CD4-positive, CD25-positive, alpha-beta regulatory T cell (primary cell): Measurements from ENCODE around the gene HS6ST1. TPM values are rescaled to one million over a fixed set of nuclear protein-coding genes. Genes with fewer than 3 reads are reported as not detected.

Experiments
- ATAC-seq, 2 donors: fragments of 150-1000 bp; cut with Tn5 transposase; one replicate each; pipeline ENCODE4 v1.10.0; 2021; ENCODE audit warnings: low read depth in 2 of 2, moderate number of reproducible peaks in 2 of 2, moderate library complexity in 1 of 2
- DNase-seq, 3 donors: peaks; one replicate each; pipeline versions ENCODE4 v3.0.0 to v3.0.0-alpha.2; 2012 to 2022; ENCODE audit warnings: mixed read lengths in 1 of 3
- H3K27ac ChIP-seq: one replicate; pipeline ENCODE4 v1.7.0; 2013; ENCODE audit warnings: mild to moderate bottlenecking, low read length; ENCODE audit not compliant: insufficient read depth, poor library complexity, severe bottlenecking
- H3K27me3 ChIP-seq: one replicate; pipeline ENCODE4 v1.7.0; 2013; ENCODE audit warnings: low read length; ENCODE audit not compliant: control insufficient read depth, insufficient read depth
- H3K36me3 ChIP-seq: one replicate; pipeline ENCODE4 v1.7.0; 2013; ENCODE audit warnings: mild to moderate bottlenecking, low read length, moderate library complexity; ENCODE audit not compliant: control insufficient read depth, insufficient read depth
- H3K4me1 ChIP-seq: 2 replicates; pipeline ENCODE4 v1.7.0; 2013; ENCODE audit warnings: mild to moderate bottlenecking, low read length; ENCODE audit not compliant: insufficient read depth, control insufficient read depth, poor library complexity, severe bottlenecking
- H3K4me3 ChIP-seq: one replicate; pipeline ENCODE4 v1.7.0; 2013; ENCODE audit warnings: low read depth, mild to moderate bottlenecking, low read length, moderate library complexity
- H3K9me3 ChIP-seq, 2 experiments: 1 replicate in 1 of 2; 2 replicates in 1 of 2; pipeline ENCODE4 v1.7.0; 2013; ENCODE audit warnings: low read length in 2 of 2, mild to moderate bottlenecking in 1 of 2, moderate library complexity in 1 of 2; ENCODE audit not compliant: control insufficient read depth in 2 of 2
- H3K27ac Mint-ChIP-seq, 3 donors: one replicate each; pipeline ENCODE4 v1.8.0; 2020 to 2022; ENCODE audit warnings: mild to moderate bottlenecking in 3 of 3, mixed read lengths in 3 of 3, moderate library complexity in 2 of 3
- H3K27me3 Mint-ChIP-seq: one replicate; pipeline ENCODE4 v1.8.0; 2022; ENCODE audit warnings: mild to moderate bottlenecking, mixed read lengths
- H3K36me3 Mint-ChIP-seq: one replicate; pipeline ENCODE4 v1.8.0; 2020; ENCODE audit warnings: mixed read lengths
- H3K4me1 Mint-ChIP-seq, 4 donors: one replicate each; pipeline ENCODE4 v1.8.0; 2020 to 2022; ENCODE audit warnings: mixed read lengths in 4 of 4, mild to moderate bottlenecking in 1 of 4
- H3K4me3 Mint-ChIP-seq, 4 donors: one replicate each; pipeline ENCODE4 v1.8.0; 2020 to 2022; ENCODE audit warnings: mild to moderate bottlenecking in 4 of 4, mixed read lengths in 4 of 4, moderate library complexity in 3 of 4
- H3K9me3 Mint-ChIP-seq, 7 donors: one replicate each; pipeline ENCODE4 v1.8.0; 2020 to 2022; ENCODE audit warnings: mixed read lengths in 7 of 7, mild to moderate bottlenecking in 3 of 7, moderate library complexity in 2 of 7
- polyA plus RNA-seq, 4 donors: library from polyadenylated mRNA; unstranded; fragments of 300-500 nt; fragmentation: Illumina TruSeq; gene quantifications; one replicate each; pipeline ENCODE4 v1.2.3, GENCODE V29; 2021
- total RNA-seq: library from RNA; stranded (reverse); gene quantifications from one replicate; pipeline ENCODE4 v1.2.3, GENCODE V29; 2022

The HS6ST1 gene
- total and polyA plus RNA-seq, 5 donors from 2014 or later, result 1.1 to 7.6 (median 1.5) TPM

DNA sequence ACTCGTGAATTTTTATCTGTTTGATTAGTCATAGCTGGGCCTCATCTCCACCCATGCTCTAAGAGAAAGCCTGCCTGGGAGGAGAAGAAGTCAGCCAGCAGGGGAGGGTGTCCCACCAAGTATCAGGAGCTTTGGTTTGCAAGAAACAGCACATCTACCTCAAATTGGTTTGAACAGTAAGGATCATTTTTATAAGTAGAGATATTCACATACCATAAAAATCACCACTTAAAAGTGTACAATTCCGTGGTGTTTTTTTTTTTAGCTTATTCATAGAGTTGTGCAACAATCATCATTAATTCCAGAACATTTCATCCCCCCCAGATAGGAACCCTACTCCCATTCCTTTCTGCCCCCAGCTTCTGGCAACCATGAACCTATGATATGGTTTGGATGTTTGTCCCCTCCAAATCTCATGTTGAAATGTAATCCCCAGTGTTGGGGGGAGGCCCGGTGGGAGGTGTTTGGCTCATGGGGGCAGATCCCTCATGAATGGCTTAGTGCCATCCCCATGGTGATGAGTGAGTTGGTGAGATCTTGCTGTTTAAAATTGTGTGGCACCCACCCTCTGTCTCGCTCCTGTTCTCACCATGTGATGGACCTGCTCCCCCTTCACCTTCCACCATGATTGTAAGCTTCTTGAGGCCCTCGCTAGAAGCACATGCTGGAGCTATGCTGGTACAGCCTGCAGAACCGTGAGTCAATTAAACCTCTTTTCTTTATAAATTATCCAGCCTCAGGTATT lies 36.2 kb upstream of the HS6ST1 start:
- Histone ChIP-seq H3K9me3 (peaks cover 2 to 6% of the 10 kb centered on the region in 2 experiments), H3K27ac (no peak overlapping the region), H3K27me3 (peaks cover 3% of the 10 kb centered on the region), H3K36me3 (no peaks in the 10 kb centered on the region), H3K4me3 (no peak overlapping the region), H3K4me1 (no peaks in the 10 kb centered on the region)
- H3K36me3 Mint-ChIP-seq, result no peaks in the 10 kb centered on the region
- peaks cover 0 to 15% (median 5%) of the 10 kb centered on the region in 7 donors for H3K9me3 Mint-ChIP-seq
- no peaks in the 10 kb centered on the region for H3K4me1 Mint-ChIP-seq
- peaks cover 9% of the 10 kb centered on the region for H3K27me3 Mint-ChIP-seq
- H3K27ac Mint-ChIP-seq, result no peak overlapping the region
- ATAC-seq (no peak), DNase-seq (no peak)
- no peak overlapping the region for H3K4me3 Mint-ChIP-seq

DNA sequence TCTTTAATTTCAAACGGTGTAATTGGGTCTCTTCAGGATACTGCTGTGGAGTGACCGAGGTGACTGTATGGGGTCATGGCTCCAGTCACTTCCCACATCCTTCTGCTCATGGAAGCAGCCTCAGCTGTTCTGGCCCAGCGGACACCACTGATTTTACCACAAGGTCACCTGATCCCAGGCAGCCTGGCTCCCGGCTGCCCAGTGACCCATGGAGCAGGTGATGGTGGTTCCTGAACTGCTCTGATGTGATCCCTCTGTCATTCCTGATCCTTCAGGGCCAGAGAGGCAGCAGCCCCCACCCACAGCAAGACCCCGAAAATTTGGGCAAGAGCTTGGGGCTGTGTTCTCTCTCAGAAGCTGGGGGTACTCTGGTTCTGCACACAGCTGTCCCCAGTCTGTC lies 35.5 kb upstream of the HS6ST1 start:
- Mint-ChIP-seq H3K27me3 (peaks cover 9% of the 10 kb centered on the region), H3K4me1 (no peaks in the 10 kb centered on the region), H3K4me3 (no peak overlapping the region), H3K36me3 (no peaks in the 10 kb centered on the region), H3K27ac (no peak overlapping the region), H3K9me3 (peaks cover 0 to 15% (median 5%) of the 10 kb centered on the region in 7 donors)
- Histone ChIP-seq H3K27ac (no peak overlapping the region), H3K27me3 (peaks cover 3% of the 10 kb centered on the region), H3K36me3 (no peaks in the 10 kb centered on the region), H3K4me1 (no peaks in the 10 kb centered on the region), H3K4me3 (no peak overlapping the region), H3K9me3 (peaks cover 2 to 6% of the 10 kb centered on the region in 2 experiments)
- ATAC-seq (no peak), DNase-seq (no peak)

DNA sequence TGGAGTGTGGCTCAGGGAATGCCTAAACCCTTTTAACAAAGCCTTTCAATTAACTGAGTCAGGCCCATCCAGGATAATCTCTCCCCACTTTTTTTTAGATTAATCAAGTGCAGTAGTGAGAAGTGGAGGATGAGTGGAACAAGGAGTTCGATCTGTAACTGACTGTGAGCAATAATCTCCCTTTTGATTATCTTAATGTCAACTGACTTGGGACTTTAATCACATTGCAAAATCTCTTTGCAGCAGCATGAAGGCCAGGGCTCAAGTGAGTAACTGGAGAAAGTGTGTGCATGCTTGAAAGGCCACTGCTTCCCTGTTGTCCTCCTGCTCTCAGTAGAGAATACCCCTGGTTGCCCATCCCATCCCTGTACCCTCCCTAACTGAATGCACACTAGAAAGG lies 32.1 kb upstream of the HS6ST1 start:
- no peak for ATAC-seq
- peaks cover 0 to 15% (median 5%) of the 10 kb centered on the region in 7 donors for H3K9me3 Mint-ChIP-seq
- Histone ChIP-seq H3K4me3 (no peak overlapping the region), H3K27me3 (peaks cover 3% of the 10 kb centered on the region), H3K36me3 (no peaks in the 10 kb centered on the region), H3K9me3 (peaks cover 2 to 6% of the 10 kb centered on the region in 2 experiments), H3K27ac (no peak overlapping the region), H3K4me1 (no peaks in the 10 kb centered on the region)
- H3K4me3 Mint-ChIP-seq, result no peak overlapping the region
- no peaks in the 10 kb centered on the region for H3K4me1 Mint-ChIP-seq
- no peak overlapping the region for H3K27ac Mint-ChIP-seq
- no peaks in the 10 kb centered on the region for H3K36me3 Mint-ChIP-seq
- H3K27me3 Mint-ChIP-seq, result peaks cover 9% of the 10 kb centered on the region
- no peak for DNase-seq

DNA sequence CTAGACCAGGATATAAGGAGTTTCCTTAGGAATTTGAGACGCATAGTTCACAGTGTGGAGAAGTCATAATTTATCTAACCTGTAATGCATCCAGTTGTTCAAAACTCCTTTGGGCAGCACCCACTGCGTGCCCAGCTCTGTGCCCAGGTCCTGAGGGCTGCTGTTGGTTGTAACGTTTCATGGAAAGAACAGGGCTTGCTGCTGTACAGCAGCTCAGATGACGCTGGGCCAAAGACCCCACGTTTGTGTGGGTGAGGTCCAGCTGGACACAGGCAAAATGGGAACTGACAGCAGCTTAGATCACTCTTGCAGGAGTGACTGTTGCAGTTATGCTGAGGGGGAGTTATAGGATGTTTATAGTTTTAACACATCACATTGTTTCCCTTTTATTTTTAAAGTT lies 30.0 kb upstream of the HS6ST1 start:
- H3K27me3 ChIP-seq, result peaks cover 3% of the 10 kb centered on the region
- peaks cover 0 to 15% (median 4%) of the 10 kb centered on the region in 7 donors for H3K9me3 Mint-ChIP-seq
- no peak overlapping the region for H3K27ac Mint-ChIP-seq
- ATAC-seq, result no peak
- no peak overlapping the region for H3K4me3 ChIP-seq
- H3K27me3 Mint-ChIP-seq, result peaks cover 20% of the 10 kb centered on the region
- peaks cover 2 to 6% of the 10 kb centered on the region in 2 experiments for H3K9me3 ChIP-seq
- H3K4me1 Mint-ChIP-seq, result no peaks in the 10 kb centered on the region
- no peak overlapping the region for H3K4me3 Mint-ChIP-seq
- H3K27ac ChIP-seq, result no peak overlapping the region
- no peak for DNase-seq
- no peaks in the 10 kb centered on the region for H3K36me3 Mint-ChIP-seq
- no peaks in the 10 kb centered on the region for H3K36me3 ChIP-seq
- no peaks in the 10 kb centered on the region for H3K4me1 ChIP-seq

DNA sequence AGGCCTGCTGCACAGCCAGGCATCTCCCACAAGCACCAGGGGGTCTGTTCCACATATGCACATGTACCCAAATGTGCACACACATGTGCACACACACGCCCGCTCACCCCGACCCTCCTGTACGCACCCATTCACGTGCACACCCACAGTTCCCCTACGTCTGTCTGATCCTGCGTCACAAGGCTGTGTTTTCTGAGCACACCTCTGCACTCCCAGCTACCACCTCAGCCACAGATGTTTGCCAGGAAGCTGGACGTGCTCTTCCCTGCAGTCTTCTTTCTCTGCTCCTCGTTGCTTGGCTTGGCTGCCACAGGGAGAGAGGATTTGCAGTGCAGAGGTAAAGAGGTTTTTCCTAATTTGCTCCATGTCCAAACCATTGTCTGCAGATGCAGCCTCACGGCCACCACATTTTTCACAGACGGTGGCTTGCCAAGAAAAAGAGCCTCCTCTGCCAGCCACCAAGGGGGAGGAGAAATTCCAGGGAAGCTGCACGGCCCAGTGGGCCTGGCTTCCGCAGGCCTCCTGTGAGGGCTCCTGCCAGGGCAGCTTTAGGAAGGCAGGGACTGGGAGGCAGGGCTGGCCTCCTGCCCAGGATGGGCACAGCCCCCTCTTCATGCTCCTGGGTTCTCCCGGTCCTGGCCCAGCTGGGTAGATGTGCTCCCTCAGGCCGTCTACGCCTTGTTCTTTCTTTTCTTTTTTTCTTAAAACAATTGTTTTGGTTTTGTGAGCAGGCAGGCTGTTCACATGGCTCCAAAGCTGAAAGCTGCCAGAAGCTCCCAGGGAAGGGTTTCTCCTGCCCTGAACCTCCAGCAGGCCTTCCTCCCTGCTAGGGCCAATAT lies 29.3 kb upstream of the HS6ST1 start:
- Histone ChIP-seq H3K4me3 (no peak overlapping the region), H3K9me3 (peaks cover 2 to 6% of the 10 kb centered on the region in 2 experiments), H3K27ac (no peak overlapping the region), H3K27me3 (peaks cover 3% of the 10 kb centered on the region), H3K4me1 (no peaks in the 10 kb centered on the region), H3K36me3 (no peaks in the 10 kb centered on the region)
- H3K27me3 Mint-ChIP-seq, result peaks cover 21% of the 10 kb centered on the region
- no peaks in the 10 kb centered on the region for H3K4me1 Mint-ChIP-seq
- DNase-seq (no peak), ATAC-seq (no peak)
- H3K36me3 Mint-ChIP-seq, result no peaks in the 10 kb centered on the region
- H3K9me3 Mint-ChIP-seq, result peaks cover 0 to 15% (median 4%) of the 10 kb centered on the region in 7 donors
- H3K27ac Mint-ChIP-seq, result no peak overlapping the region
- no peak overlapping the region for H3K4me3 Mint-ChIP-seq

DNA sequence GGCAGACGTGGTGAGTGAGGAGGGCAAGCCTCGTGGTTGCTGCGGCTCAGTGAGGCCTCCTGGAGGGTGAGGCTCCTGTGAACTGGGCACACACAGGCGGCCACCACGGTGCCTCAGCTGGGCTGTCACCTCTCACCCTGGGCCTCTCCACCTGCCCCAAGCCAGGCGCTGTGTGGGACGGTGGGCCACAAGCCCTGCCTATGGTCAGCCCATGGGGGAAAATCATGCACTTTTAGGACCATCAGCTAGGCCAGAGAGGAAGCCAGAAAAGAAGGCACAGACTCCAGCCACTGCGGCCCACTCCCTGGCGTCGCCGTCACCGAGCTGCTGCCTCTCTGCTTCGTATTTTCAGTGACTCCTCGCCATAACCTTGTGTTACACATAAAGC lies 28.5 kb upstream of the HS6ST1 start:
- Mint-ChIP-seq H3K27me3 (peaks cover 21% of the 10 kb centered on the region), H3K4me1 (no peaks in the 10 kb centered on the region)
- no peaks in the 10 kb centered on the region for H3K4me1 ChIP-seq

DNA sequence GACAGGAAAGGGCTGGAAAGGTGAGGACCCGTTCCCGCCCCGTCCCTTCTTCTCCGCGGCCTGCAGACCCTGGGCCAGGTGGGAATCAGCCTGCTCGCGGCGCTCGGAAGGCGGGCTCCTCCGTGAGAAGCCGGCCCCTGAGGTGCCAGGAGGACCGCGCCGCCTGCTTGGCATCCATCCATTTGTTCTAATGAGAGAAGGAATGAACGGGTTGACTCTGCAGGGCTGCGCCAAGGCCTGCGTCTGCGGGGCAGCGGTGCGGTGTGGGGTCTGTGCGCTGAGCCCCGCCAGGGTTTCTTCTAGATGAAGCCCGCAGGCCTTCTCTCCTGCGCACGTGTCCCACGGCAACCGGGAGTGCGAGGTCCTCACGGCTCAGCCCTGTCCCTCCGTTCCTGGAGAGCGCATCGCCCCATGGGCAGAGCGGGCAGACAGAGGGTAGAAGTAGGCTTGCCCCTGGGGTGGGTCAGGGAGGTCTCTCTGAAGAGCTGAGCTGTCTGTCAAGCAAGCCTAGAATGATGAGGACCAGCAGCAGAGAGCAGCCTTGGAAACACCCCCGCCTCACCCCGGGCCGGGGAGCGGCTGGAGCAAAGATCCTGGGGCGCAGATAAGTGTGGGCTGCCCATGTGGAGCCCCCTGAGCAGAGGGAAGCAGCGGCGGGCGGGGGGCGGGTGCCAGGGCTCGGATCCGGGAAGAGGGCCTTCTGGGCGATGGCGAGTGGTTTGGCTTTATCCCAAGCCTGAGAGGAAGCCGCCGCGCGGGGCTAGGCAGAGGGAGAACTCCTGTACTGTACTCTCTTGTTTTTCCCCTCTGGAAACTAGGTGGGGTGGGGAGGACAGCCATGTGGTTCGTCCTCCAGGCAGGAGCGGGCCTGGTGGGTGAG lies 27.9 kb upstream of the HS6ST1 start:
- H3K36me3 Mint-ChIP-seq, result no peaks in the 10 kb centered on the region
- Histone ChIP-seq H3K9me3 (peaks cover 0 to under 1% of the 10 kb centered on the region in 2 experiments), H3K27ac (no peak overlapping the region), H3K4me1 (no peaks in the 10 kb centered on the region), H3K27me3 (peaks cover under 1% of the 10 kb centered on the region), H3K4me3 (no peak overlapping the region), H3K36me3 (no peaks in the 10 kb centered on the region)
- H3K27ac Mint-ChIP-seq, result no peak overlapping the region
- no peaks in the 10 kb centered on the region for H3K4me1 Mint-ChIP-seq
- H3K4me3 Mint-ChIP-seq, result no peak overlapping the region
- peaks cover 17% of the 10 kb centered on the region for H3K27me3 Mint-ChIP-seq
- ATAC-seq, result no peak
- peaks cover 0 to 11% (median 4%) of the 10 kb centered on the region in 7 donors for H3K9me3 Mint-ChIP-seq
- no peak for DNase-seq

More for the DNA sequence above, 28.5 kb upstream of the HS6ST1 start:
- Histone ChIP-seq H3K4me3 (no peak overlapping the region), H3K27ac (no peak overlapping the region), H3K36me3 (no peaks in the 10 kb centered on the region), H3K27me3 (peaks cover 3% of the 10 kb centered on the region), H3K9me3 (peaks cover 2 to 6% of the 10 kb centered on the region in 2 experiments)
- no peak for DNase-seq
- no peak for ATAC-seq
- Mint-ChIP-seq H3K27ac (no peak overlapping the region), H3K9me3 (peaks cover 0 to 15% (median 4%) of the 10 kb centered on the region in 7 donors), H3K4me3 (no peak overlapping the region), H3K36me3 (no peaks in the 10 kb centered on the region)
